ENCODE data around the gene PRCP.
A peak's percentile ranks its signal among the peaks of the same experiment; 100 is the strongest.

The PRCP gene

DNA sequence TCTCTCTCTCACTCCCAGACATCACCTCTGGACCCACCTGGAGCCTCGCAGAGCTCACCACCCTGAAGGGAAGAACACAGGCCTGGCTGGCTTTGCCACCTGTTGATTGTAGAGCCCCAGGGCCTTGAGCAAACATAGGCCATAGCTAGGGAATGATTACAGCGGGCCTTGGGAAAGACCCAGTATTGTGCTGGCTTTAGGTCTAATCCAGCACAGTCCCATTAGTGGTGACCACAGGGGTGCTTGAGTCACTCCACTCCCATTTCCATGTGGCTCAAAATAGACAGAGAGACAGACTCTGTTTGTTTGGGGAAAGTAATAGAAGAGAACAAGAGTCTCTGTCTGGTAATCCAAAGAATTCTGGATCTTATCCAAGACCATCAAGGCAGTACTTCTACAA lies 123.9 kb downstream of the PRCP start:
- no peak for DNase-seq

DNA sequence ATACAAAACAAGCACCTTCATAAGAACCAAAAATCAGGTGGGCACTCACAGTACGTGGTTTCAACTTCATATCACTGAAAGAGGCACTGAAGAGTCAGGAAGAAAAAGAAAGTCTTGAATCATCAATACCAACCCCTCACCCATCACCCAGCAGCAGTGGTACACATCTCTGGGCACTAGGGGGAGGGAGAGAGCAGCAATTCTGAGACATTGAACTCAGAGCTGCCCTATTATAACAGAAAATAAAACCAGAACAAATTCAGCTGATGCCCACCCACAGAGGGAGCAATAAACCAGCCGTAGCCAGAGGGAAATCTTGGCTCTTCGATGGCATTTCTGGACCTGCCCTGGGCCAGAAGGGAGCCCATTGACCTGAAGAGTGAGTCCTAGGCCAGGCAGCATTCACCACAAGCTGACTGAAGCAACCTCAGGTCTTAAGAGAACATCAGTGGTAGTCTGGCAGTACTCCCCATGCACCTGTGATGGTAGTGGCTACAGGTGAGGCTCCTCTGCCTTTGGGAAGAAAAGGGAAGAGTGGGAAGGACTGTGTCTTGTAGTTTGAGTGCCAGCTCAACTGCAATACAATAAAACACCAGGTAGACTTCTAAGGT lies 124.4 kb downstream of the PRCP start:
- DNase-seq = peak; percentile 36

DNA sequence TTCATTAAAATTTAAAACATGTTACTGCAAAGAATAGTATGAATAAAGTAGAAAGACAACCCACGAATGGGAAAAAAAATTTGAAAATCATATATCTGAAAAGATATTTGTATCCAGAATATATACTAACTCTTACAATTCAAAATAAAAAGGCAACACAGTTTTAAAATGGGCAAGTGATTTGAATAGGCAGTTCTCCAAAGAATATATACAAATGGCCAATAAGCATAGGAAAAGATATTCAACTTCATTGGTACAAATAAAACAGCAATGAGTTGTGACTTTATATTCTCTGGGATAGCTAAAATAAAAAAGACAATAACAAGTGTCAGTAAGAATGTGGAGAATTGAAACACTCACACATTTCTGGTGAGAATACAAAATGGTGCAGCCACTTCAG lies 125.0 kb downstream of the PRCP start:
- no peak for DNase-seq

Data from NCI-H82 (cell line).